OCI-LY3 (cell line): ENCODE results near the gene WDSUB1.

Experiments used
- EZH2phosphoT487 ChIP-seq: fragments of 200-600 bp; shearing (Covaris generic); IDR thresholded peaks from 2 replicates; pipeline ENCODE4 v1.6.1; 2018; ENCODE audit warnings: antibody characterized with exemption, mixed run types, low read depth
- TF ChIP-seq, protein P1 (sequence below): fragments of 200-600, 300-600 bp; sonication (generic); IDR thresholded peaks from 2 replicates; pipeline ENCODE4 v1.5.1; 2014; ENCODE audit warnings: antibody characterized with exemption, low read length, low read depth

DNA sequence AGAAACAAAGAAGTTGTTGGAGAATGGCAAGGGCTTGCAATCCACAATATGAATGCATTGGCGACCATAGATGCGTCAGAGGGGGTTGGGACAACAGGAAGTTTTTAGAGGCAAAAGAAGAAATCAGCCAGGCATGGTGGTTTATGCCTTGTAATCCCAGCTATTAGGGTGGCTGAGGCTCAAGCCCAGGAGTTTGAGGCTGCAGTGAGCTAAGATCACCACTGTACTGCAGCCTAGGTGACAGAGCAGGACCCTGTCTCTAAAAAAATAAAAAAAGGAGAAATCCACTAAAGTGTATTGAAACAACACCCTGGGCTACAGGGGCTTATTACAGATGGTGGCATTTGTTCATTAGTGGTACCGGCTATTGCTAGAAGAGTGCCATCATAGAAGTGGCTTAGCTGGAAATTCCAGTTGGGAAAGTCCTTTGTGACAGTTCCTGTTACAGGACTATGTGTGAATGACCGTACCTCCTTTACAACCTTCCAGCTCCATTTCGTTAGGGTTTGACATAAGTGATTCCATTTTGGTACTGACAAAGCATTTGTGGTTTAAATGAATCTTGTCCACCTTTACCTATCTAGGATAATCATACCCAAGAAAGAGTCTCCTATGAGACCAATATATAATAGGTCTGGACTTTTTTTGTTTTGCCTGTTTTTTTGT is 10.7 kb upstream of the WDSUB1 start:
- TF ChIP-seq, protein P1, sequence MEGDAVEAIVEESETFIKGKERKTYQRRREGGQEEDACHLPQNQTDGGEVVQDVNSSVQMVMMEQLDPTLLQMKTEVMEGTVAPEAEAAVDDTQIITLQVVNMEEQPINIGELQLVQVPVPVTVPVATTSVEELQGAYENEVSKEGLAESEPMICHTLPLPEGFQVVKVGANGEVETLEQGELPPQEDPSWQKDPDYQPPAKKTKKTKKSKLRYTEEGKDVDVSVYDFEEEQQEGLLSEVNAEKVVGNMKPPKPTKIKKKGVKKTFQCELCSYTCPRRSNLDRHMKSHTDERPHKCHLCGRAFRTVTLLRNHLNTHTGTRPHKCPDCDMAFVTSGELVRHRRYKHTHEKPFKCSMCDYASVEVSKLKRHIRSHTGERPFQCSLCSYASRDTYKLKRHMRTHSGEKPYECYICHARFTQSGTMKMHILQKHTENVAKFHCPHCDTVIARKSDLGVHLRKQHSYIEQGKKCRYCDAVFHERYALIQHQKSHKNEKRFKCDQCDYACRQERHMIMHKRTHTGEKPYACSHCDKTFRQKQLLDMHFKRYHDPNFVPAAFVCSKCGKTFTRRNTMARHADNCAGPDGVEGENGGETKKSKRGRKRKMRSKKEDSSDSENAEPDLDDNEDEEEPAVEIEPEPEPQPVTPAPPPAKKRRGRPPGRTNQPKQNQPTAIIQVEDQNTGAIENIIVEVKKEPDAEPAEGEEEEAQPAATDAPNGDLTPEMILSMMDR, result no peak
- TF ChIP-seq EZH2phosphoT487, result no peak
